HCT116 (cell line): ENCODE measurements around the gene ITGA4. TPM values are rescaled to one million over a fixed set of nuclear protein-coding genes. Genes with fewer than 3 reads are reported as not detected.

Experiments
- ATAC-seq: fragments of 200-7000 bp; cut with Tn5 transposase; 2 replicates; pipeline ENCODE4 v1.9.1; 2020; ENCODE audit warnings: mild to moderate bottlenecking, moderate library complexity
- BruUV-seq: library from RNA; stranded (reverse); fragments of 400-500 nt; replicated peaks from 2 replicates; lab custom pipeline; 2021; lab: Mats Ljungman, UMichigan
- CTCF ChIA-PET: fragments of 300-600 bp; sonication (Branson Sonifier 250); formaldehyde crosslinking; loops from one replicate; lab custom pipeline; 2021; ENCODE audit warnings: antibody characterized with exemption; lab: Charles Lee
- POLR2A ChIA-PET: fragments of 300-600, 350-600 bp; sonication (Branson Sonifier 250); formaldehyde crosslinking; loops from one replicate; lab custom pipeline; 2021; ENCODE audit warnings: antibody characterized with exemption; lab: Charles Lee
- RAD21 ChIA-PET, 2 experiments: fragments of 300-600 bp; sonication (Branson Sonifier 250); formaldehyde crosslinking; loops; one replicate each; lab custom pipeline; 2023; ENCODE audit warnings: low total read pairs in 2 of 2; ENCODE audit not compliant: uncharacterized antibody in 2 of 2, unreplicated experiment in 2 of 2, low non-redundant PET in 1 of 2; lab: Charles Lee
- DNase-seq: peaks from one replicate; pipeline ENCODE4 v3.0.0-alpha.2; 2010; ENCODE audit warnings: low read depth, low spot score
- H2AFZ ChIP-seq: fragments of 200-600 bp; shearing (Covaris generic), sonication (generic); 2 replicates; pipeline ENCODE4 v1.6.1; 2017; ENCODE audit warnings: low read depth, mixed run types, mixed read lengths, antibody characterized with exemption, low read length; ENCODE audit not compliant: poor library complexity, severe bottlenecking
- H3K27ac ChIP-seq: 2 replicates; pipeline ENCODE4 v1.5.1; 2012; ENCODE audit warnings: low read depth, low read length
- H3K27me3 ChIP-seq: fragments of 200-600 bp; sonication (generic); 2 replicates; pipeline ENCODE4 v1.6.1; 2016; ENCODE audit warnings: mixed run types, low read length, mixed read lengths; ENCODE audit not compliant: insufficient read depth
- H3K36me3 ChIP-seq, 2 experiments: fragments of 200-500 bp in 1 of 2; fragments of 200-600 bp in 1 of 2; sonication (Bioruptor generic) in 1 of 2; sonication (generic) in 1 of 2; 2 replicates each; pipeline versions ENCODE4 v1.5.1 to v1.6.1; 2014 to 2016; ENCODE audit warnings: low read length in 2 of 2, inconsistent platforms in 1 of 2, mixed read lengths in 1 of 2, mixed run types in 1 of 2; ENCODE audit not compliant: insufficient read depth in 2 of 2, control insufficient read depth in 1 of 2
- H3K4me1 ChIP-seq, 2 experiments: fragments of 200-600 bp in 1 of 2; sonication (generic) in 1 of 2; 2 replicates each; pipeline versions ENCODE4 v1.5.1 to v1.6.1; 2012 to 2017; ENCODE audit warnings: low read length in 2 of 2, inconsistent platforms in 1 of 2, mild to moderate bottlenecking in 1 of 2, mixed read lengths in 1 of 2, mixed run types in 1 of 2, moderate library complexity in 1 of 2; ENCODE audit not compliant: insufficient read depth in 2 of 2, control insufficient read depth in 1 of 2
- H3K4me2 ChIP-seq: fragments of 200-600 bp; sonication (generic); 2 replicates; pipeline ENCODE4 v1.6.1; 2017; ENCODE audit warnings: mixed run types, low read length, mixed read lengths
- H3K4me3 ChIP-seq, 2 experiments: fragments of 200-600 bp in 1 of 2; sonication (generic) in 1 of 2; replicated peaks in 1 of 2; 2 replicates each; pipeline ENCODE4 v1.5.1; 2011 to 2016; ENCODE audit warnings: low read length in 2 of 2, control low read depth in 1 of 2, low read depth in 1 of 2, mild to moderate bottlenecking in 1 of 2, mixed read lengths in 1 of 2, mixed run types in 1 of 2
- H3K79me2 ChIP-seq: fragments of 200-600 bp; sonication (generic); 2 replicates; pipeline ENCODE4 v1.6.1; 2017; ENCODE audit warnings: mild to moderate bottlenecking, mixed run types, low read length, moderate library complexity, mixed read lengths; ENCODE audit not compliant: insufficient read depth
- H3K9ac ChIP-seq: fragments of 200-600 bp; sonication (generic); 2 replicates; pipeline ENCODE4 v1.6.1; 2016; ENCODE audit warnings: low read length, mixed read lengths
- H3K9me2 ChIP-seq: fragments of 200-600 bp; sonication (generic), shearing (Covaris generic); 2 replicates; pipeline ENCODE4 v1.6.1; 2017; ENCODE audit warnings: mixed run types, mild to moderate bottlenecking, moderate library complexity; ENCODE audit not compliant: insufficient read depth
- H3K9me3 ChIP-seq, 2 experiments: fragments of 200-500 bp in 1 of 2; fragments of 200-600 bp in 1 of 2; sonication (Bioruptor generic) in 1 of 2; sonication (generic) in 1 of 2; 2 replicates each; pipeline ENCODE4 v1.6.1; 2014 to 2017; ENCODE audit warnings: low read length in 2 of 2, mixed read lengths in 2 of 2, inconsistent platforms in 1 of 2, low read depth in 1 of 2, mild to moderate bottlenecking in 1 of 2, mixed run types in 1 of 2, moderate library complexity in 1 of 2; ENCODE audit not compliant: control insufficient read depth in 1 of 2, insufficient read depth in 1 of 2
- H4K20me1 ChIP-seq: fragments of 200-600 bp; sonication (generic), shearing (Covaris generic); 2 replicates; pipeline ENCODE4 v1.6.1; 2017; ENCODE audit warnings: mixed run types, mild to moderate bottlenecking, moderate library complexity; ENCODE audit not compliant: insufficient read depth
- CEBPB ChIP-seq: IDR thresholded peaks from 2 replicates; pipeline ENCODE4 v1.6.1; 2012; ENCODE audit warnings: low read depth
- CTCF ChIP-seq, 3 experiments: fragments of 200-600 bp in 1 of 3; sonication (generic) in 1 of 3; IDR thresholded peaks in 2 of 3; conservative IDR thresholded peaks in 1 of 3; 2 replicates each; pipeline ENCODE4 v1.5.1; 2012 to 2017; ENCODE audit warnings: low read depth in 2 of 3, low read length in 2 of 3, antibody characterized with exemption in 1 of 3, borderline replicate concordance in 1 of 3, control low read depth in 1 of 3, mild to moderate bottlenecking in 1 of 3, mixed read lengths in 1 of 3, mixed run types in 1 of 3, moderate library complexity in 1 of 3; ENCODE audit not compliant: insufficient read depth in 1 of 3
- EGR1 ChIP-seq: IDR thresholded peaks from 2 replicates; pipeline ENCODE4 v1.6.1; 2012; ENCODE audit warnings: low read depth
- ELF1 ChIP-seq: IDR thresholded peaks from 2 replicates; pipeline ENCODE4 v1.6.1; 2012; ENCODE audit warnings: low read depth, borderline replicate concordance
- EZH2 ChIP-seq: fragments of 200-600 bp; sonication (generic); IDR thresholded peaks from 2 replicates; pipeline ENCODE4 v1.6.1; 2017; ENCODE audit warnings: antibody characterized with exemption, mixed run types
- FOSL1 ChIP-seq: IDR thresholded peaks from 2 replicates; pipeline ENCODE4 v1.6.1; 2012; ENCODE audit warnings: low read depth
- JUND ChIP-seq: IDR thresholded peaks from 2 replicates; pipeline ENCODE4 v1.6.1; 2012
- POLR2A ChIP-seq: IDR thresholded peaks from 2 replicates; pipeline ENCODE4 v1.7.0; 2011; ENCODE audit warnings: borderline replicate concordance; ENCODE audit not compliant: insufficient read depth, insufficient read length; ENCODE audit errors: extremely low read depth
- POLR2AphosphoS5 ChIP-seq: IDR thresholded peaks from 2 replicates; pipeline ENCODE4 v1.6.1; 2011; ENCODE audit warnings: mild to moderate bottlenecking, low read depth, low read length, moderate library complexity
- RAD21 ChIP-seq: IDR thresholded peaks from 2 replicates; pipeline ENCODE4 v1.6.1; 2012; ENCODE audit warnings: low read depth, mild to moderate bottlenecking
- SP1 ChIP-seq: IDR thresholded peaks from 2 replicates; pipeline ENCODE4 v1.6.1; 2012; ENCODE audit warnings: low read depth
- TCF7L2 ChIP-seq: IDR thresholded peaks from 2 replicates; pipeline ENCODE4 v1.7.0; 2011; ENCODE audit warnings: borderline replicate concordance, inconsistent platforms; ENCODE audit not compliant: insufficient read depth, insufficient read length; ENCODE audit errors: extremely low read depth
- YY1 ChIP-seq: IDR thresholded peaks from 2 replicates; pipeline ENCODE4 v1.6.1; 2011; ENCODE audit warnings: low read length, low read depth, moderate library complexity, mild to moderate bottlenecking; ENCODE audit not compliant: insufficient replicate concordance; ENCODE audit errors: extremely low read depth
- ZNF274 ChIP-seq: fragments of 200-500 bp; sonication (Bioruptor generic); IDR thresholded peaks from 2 replicates; pipeline ENCODE4 v1.6.1; 2014; ENCODE audit warnings: mild to moderate bottlenecking, low read depth, low read length, inconsistent platforms
- intact Hi-C: fragments of 100-400 bp; cut with micrococcal nuclease; formaldehyde crosslinking; loops from 2 replicates; pipeline ENCODE4 v1.10.0; 2022
- total RNA-seq: library from RNA; stranded (reverse); gene quantifications from one replicate; pipeline ENCODE4 v1.2.1, GENCODE V29; 2021; ENCODE audit not compliant: unreplicated experiment

The ITGA4 gene
- total RNA-seq, 1 experiment from 2014 or later: 0.49 TPM

- no peak for DNase-seq
- no peak for ATAC-seq
- Histone ChIP-seq H3K4me2 (no peak overlapping the region), H3K9me3 (no peaks in the 10 kb centered on the region), H3K27ac (no peak overlapping the region), H3K79me2 (no peaks in the 10 kb centered on the region), H3K4me3 (no peak overlapping the region), H2AFZ (no peak overlapping the region), H4K20me1 (no peaks in the 10 kb centered on the region), H3K4me1 (no peaks in the 10 kb centered on the region), H3K9ac (no peak overlapping the region), H3K9me2 (no peaks in the 10 kb centered on the region), H3K36me3 (no peaks in the 10 kb centered on the region), H3K27me3 (no peaks in the 10 kb centered on the region)
- CTCF ChIA-PET: interaction anchor here (1.7 kb wide), 1 partner anchor 10 kb away, joined by 4 read pairs; no protein-coding TSS in a partner anchor
- BruUV-seq: no TSS peak
- POLR2A ChIA-PET: no interaction called here
- intact Hi-C loops: no loop called here
- TF ChIP-seq CTCF (IDR thresholded peaks at IDR 0.05 in 2 of 3, conservative IDR thresholded peaks at IDR 0.05 in 1 of 3; ENCODE audit: borderline replicate concordance in 1 of 3, insufficient read depth in 1 of 3, low read depth in 2 of 3, low read length in 2 of 3) (no peak), YY1 (no peak), FOSL1 (no peak), POLR2AphosphoS5 (no peak), ZNF274 (no peak), CEBPB (no peak), EGR1 (no peak), RAD21 (no peak), EZH2 (no peak), TCF7L2 (no peak), POLR2A (no peak), JUND (no peak), SP1 (no peak), ELF1 (no peak)
- RAD21 ChIA-PET: no interaction called here
These were observed 106.0 kb downstream of the ITGA4 start for GRCh38 chr2:181563101-181563692.
